GM19455 (cell line): Measurements from ENCODE around the gene LAMC2.
"Not testable (repeated sequence)": the region's sequence is repeated elsewhere in the genome, so short reads cannot be mapped to it uniquely, and the experiment has no call there.

Experiments
- ATAC-seq: cut with Tn5 transposase; IDR thresholded peaks from one replicate; pipeline ENCODE4 v1.9.1; 2021; ENCODE audit not compliant: unreplicated experiment

The LAMC2 gene

GRCh38 chr1:183236158-183236725 lies 50.2 kb downstream of the LAMC2 start:
- ATAC-seq: no peak

DNA sequence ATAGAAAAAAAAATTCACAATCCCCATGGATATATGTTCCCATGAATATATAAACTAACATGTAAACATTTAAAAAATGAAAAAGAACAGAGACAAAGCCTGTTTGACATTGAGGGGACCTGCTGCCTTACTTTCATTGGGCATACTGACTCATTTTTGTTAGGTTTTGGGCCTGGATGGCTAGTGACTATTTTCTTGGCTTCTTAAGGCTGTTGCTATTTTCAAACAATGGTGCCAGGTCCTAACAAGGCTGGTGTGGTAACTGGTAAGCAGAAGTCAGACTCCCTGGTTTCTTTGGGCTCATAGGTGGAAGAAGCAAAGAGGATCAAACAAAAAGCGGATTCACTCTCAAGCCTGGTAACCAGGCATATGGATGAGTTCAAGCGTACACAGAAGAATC lies 51.0 kb downstream of the LAMC2 start:
- no peak for ATAC-seq

- no peak for ATAC-seq
Observed at GRCh38 chr1:183238071-183238470, 52.0 kb downstream of the LAMC2 start.

DNA sequence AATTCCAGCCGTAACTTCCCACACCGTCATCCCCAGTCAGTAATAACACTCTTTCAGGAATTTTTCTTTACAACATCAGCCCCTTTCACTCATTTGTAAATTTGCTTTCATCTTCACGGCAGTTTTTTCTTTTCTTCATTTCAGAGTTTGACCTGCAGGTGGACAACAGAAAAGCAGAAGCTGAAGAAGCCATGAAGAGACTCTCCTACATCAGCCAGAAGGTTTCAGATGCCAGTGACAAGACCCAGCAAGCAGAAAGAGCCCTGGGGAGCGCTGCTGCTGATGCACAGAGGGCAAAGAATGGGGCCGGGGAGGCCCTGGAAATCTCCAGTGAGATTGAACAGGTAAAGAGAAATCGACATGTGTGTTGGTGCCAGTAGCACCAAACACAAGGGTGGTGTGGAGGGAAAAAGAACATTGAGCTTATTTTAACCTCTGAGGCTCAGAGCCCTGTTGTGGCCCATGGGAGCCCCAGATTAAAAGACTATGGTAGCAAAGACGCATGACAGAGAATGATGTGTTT lies 53.2 kb downstream of the LAMC2 start:
- ATAC-seq: no peak

DNA sequence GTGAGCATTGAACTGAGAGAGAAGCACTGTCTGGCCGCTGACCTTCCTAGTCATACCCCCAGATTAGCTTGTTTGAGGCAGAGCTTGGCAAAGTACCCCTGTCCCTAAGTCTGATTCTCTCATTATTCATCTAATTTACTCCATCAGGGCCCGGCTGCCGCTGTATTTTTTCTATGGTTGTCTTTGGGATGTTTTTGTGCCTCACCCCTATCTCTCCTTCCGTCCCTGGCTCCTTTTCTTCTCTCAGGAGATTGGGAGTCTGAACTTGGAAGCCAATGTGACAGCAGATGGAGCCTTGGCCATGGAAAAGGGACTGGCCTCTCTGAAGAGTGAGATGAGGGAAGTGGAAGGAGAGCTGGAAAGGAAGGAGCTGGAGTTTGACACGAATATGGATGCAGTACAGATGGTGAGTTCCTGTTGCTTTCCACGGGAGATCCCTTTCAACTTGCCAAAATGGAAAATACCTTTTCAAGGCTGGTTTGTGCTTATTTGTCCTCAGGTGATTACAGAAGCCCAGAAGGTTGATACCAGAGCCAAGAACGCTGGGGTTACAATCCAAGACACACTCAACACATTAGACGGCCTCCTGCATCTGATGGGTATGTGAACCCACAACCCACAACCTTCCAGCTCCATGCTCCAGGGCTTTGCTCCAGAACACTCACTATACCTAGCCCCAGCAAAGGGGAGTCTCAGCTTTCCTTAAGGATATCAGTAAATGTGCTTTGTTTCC lies 53.9 kb downstream of the LAMC2 start:
- no peak for ATAC-seq

DNA sequence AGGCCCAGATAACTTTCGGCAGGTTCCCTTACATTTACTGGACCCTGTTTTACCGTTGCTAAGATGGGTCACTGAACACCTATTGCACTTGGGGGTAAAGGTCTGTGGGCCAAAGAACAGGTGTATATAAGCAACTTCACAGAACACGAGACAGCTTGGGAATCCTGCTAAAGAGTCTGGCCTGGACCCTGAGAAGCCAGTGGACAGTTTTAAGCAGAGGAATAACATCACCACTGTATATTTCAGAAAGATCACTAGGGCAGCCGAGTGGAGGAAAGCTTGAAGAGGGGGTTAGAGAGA lies 54.4 kb downstream of the LAMC2 start:
- no peak for ATAC-seq

DNA sequence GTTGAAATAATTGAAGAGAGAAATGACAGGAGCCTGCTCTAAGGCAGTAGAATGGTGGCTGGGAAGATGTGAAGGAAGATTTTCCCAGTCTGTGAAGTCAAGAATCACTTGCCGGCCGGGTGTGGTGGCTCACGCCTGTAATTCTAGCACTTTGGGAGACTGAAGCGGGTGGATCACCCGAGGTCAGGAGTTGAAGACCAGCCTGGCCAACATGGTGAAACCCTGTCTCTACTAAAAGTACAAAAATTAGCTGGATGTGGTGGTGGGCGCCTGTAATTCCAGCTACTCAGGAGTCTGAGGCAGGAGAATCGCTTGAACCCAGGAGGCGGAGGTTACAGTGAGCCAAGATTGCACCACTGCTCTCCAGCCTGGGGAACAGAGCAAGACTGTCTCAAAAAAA lies 54.8 kb downstream of the LAMC2 start:
- ATAC-seq: not testable (repeated sequence)

GRCh38 chr1:183241471-183241870 lies 55.4 kb downstream of the LAMC2 start:
- ATAC-seq: no peak

GRCh38 chr1:183242556-183242955 lies 56.5 kb downstream of the LAMC2 start:
- no peak for ATAC-seq

- no peak for ATAC-seq
Observed at GRCh38 chr1:183243161-183244050, 57.3 kb downstream of the LAMC2 start.

DNA sequence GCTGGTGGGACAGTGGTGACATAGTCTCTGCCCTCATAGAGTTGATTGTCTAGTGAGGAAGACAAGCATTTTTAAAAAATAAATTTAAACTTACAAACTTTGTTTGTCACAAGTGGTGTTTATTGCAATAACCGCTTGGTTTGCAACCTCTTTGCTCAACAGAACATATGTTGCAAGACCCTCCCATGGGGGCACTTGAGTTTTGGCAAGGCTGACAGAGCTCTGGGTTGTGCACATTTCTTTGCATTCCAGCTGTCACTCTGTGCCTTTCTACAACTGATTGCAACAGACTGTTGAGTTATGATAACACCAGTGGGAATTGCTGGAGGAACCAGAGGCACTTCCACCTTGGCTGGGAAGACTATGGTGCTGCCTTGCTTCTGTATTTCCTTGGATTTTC lies 58.4 kb downstream of the LAMC2 start:
- no peak for ATAC-seq

DNA sequence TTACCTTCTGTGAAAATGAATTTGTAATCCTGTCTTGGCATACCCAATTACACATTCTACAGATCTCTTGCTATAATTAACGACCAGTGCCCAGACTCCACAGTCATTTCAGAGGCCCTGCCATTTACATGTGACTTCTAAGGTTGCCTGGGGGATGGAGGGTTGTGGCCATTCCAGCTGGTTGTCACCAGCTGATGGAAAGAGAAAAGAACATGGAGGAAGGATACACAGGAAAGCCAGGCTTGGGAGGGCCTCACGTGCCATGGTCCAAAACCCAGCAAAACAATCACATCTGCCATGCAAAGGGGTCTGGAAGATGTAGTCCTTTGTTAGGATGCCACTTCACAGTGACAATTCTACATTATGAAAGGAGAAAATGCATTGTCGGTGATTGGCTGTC lies 59.3 kb downstream of the LAMC2 start:
- ATAC-seq: no peak

DNA sequence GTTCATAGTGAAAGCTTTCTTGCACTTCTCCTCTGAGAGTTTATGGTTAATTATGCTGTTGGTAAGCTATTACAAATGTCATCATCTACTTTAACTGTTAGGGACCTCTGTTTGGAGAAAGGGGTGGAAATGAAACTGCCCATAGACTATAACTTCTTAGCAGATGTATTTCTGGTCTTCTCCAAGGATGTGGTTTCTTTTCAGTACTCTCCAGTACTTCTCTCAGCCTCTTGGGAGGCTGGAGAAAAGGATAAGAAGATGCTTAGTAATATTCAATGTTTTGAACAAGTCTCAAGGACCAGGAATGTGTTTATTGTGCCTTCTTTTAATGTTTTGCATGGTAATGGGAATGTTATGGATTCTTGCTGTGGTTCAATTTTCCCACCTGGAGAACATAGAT lies 60.4 kb downstream of the LAMC2 start:
- no peak for ATAC-seq

DNA sequence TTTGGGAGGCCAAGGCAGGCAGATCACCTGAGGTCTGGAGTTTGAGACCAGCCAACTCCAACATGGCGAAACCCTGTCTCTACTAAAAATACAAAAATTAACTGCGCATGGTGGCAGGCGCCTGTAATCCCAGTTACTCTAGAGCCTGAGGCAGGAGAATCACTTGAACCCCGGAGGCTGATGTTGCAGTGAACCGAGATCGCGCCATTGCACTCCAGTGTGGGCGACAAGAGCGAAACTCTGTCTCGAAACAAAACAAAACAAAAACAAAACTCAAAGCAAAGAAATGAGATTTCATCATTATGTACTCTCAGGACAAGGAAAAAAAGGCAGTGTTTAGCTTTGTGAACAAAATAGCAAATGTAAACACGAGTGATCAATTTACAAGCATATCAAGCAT lies 61.0 kb downstream of the LAMC2 start:
- ATAC-seq: no peak

DNA sequence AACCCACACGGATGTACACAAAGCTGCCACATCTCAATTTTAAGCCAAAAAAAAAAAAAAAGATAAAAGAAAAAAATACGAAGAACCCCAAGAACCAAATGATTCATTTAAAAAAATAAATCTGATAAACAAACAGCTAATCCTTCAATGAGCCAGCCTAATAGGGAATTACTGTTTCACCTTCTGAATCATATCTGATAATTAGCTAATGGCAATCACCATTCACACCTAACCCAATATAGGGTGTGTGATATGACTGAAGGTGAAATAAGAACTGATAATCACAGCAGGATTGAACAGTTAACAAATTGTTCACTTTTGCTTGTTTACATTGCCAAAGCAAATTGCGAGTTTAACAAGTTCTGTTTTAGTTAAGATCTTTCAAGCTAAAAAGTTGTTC lies 61.4 kb downstream of the LAMC2 start:
- no peak for ATAC-seq

DNA sequence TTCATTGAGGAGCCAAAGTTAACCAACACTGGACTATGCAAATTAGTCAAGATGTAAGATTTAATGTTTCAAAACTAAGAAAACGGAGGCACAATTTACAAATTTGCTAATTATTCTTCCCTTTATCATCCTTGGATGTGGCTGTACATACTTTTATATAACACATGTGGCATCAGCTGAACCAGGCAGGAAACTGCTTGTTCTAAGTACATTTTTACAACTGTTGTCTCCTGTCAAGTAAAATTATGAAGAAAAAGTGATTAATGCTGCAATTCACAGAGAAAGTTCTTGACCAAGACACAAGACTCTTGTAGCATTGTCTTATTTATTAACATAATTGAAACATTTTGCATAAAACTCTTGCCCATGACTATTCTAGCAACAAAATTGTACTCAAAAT lies 61.9 kb downstream of the LAMC2 start:
- ATAC-seq: no peak

DNA sequence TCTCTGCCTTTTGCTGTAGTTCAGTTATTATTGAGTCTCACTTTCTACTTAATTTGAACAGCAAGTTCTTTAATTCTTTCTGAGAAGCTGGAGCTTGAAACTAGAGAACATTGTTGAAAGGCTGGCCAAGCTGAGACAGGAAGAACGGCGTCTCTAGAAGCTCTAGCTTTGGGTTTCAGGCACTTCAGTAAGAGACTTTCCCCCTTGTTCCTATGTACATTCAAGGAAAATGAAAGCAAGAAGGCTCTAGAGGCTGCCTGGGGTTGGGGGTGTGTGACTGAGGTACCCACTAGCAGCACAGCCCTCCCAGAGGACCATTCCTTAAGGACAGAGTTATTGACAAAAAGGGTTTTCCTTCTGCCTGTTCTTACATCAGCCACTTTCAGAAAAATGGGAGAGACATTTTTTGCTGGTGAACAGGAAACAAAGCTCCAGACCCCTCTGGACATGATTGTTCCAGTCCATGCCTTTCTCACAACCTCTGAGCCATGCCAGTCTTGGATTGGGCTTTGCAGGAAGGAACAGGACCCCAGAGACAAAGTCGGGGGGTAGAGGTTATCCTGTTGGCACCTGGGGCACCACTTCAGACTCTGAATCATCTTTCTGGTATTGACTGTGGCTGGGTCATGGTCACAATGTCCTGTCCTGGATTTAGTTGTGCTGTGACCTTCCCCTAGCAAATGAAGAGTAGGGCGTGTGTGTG lies 63.1 kb downstream of the LAMC2 start:
- no peak for ATAC-seq

DNA sequence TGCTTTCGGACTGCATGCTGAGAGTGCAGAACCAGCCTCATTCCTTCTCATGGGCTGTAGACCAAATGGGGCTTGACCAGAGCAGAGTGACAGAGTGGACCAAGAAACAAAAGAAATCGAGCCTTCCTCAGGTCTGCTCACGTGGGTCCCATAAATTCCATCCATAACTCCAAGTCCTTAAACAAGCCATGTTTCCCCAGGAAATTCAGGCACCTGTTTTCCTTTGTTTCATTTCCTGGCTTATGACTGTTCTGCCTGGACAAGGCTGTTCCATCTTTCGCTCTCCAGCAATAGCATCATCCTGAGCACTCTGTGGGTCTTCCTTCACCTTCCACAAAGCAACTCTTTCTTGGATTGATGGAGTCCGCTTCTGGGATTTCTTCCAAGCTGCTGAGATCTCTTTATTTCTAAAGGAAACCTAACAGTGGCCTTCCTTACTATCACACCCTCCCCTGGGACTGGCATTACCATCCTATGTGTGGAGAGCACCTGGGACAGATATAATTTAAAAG lies 63.9 kb downstream of the LAMC2 start:
- ATAC-seq: no peak

DNA sequence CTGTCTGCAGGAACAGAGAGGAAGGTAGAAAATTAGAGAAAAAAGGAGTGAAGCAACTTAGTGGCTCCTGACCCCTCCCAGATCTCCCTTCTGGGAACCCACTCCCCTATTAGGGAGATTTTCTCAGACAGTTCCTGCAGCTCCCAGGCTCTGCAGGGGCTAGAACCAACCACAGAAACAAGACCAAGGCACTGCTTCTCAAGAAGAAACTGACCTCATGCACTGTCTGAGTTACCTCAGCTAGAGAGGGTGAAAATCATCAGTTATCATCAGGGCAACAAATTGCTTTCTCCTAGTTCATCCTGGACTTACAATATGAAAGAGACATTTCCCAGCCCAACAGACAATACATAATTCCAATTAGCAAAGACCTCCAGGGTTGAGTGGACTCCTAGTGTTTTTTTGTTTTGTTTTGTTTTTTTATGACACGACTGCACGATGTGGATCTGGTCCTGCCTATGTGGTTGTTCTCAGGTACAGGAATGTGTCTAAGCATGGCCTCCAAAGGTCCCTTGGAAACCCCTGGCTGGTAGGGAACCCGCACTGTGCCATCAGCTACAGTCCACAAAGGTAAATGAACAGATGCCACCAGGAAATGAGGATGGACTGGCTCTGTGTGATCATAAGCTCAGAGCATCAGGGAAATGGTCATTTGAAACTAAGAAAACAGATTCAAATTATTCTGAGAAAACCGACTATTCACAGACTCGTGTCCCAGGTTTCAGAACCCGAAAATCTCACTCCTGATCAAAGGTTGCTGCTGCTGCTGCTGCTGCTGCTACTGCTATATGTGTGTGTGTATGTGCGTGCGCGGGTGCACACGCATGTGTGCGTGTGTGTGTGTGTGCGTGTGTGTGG lies 65.3 kb downstream of the LAMC2 start:
- ATAC-seq: no peak

DNA sequence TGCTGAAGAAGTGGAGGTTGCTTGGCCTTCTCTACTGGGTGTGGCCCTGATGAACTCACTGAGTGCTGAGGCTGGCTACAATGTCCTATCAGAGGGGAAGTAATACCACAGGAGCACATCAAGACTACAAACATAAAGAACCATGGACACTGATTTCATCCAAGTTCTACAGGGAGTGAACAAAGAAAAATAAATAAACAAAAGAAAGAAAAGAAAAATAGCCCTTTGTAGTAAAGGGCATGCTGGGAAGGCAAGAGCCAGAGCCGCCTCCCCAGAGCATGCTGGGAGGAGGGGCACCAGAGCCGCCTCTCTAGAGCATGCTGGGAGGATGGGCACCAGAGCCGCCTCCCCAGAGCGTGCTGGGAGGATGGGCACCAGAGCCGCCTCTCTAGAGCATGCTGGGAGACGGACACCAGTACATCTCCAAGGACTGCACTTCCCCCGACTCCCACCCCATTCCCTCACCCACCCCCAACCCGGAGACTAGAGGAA lies 65.9 kb downstream of the LAMC2 start:
- ATAC-seq: no peak
